Progenitor cell of endocrine pancreas (in vitro differentiated cells): ENCODE data around the gene NHLH2. TPM values are rescaled to one million over a fixed set of nuclear protein-coding genes. Genes with fewer than 3 reads are reported as not detected.

Source experiments
- DNase-seq: peaks from one replicate; pipeline ENCODE4 v3.0.0; 2021; ENCODE audit warnings: low spot score; ENCODE audit not compliant: unreplicated experiment
- H3K27ac Mint-ChIP-seq: 2 replicates; pipeline ENCODE4 v1.8.0; 2021; ENCODE audit warnings: mild to moderate bottlenecking, moderate library complexity, mixed read lengths
- H3K27me3 Mint-ChIP-seq: 2 replicates; pipeline ENCODE4 v1.8.0; 2021; ENCODE audit warnings: mixed read lengths
- H3K36me3 Mint-ChIP-seq: 2 replicates; pipeline ENCODE4 v1.8.0; 2022; ENCODE audit warnings: mixed read lengths; ENCODE audit not compliant: insufficient read depth
- H3K4me1 Mint-ChIP-seq: 2 replicates; pipeline ENCODE4 v1.8.0; 2021; ENCODE audit warnings: low read depth, mixed read lengths
- H3K4me3 Mint-ChIP-seq: 2 replicates; pipeline ENCODE4 v1.8.0; 2021; ENCODE audit warnings: low read depth, mild to moderate bottlenecking, moderate library complexity, mixed read lengths
- H3K9me3 Mint-ChIP-seq: 2 replicates; pipeline ENCODE4 v1.8.0; 2021; ENCODE audit warnings: low read depth, mixed read lengths
- total RNA-seq: library from RNA; stranded (reverse); gene quantifications from 2 replicates; pipeline ENCODE4 v1.2.1, GENCODE V29; 2021
- TF ChIP-seq, protein P1 (sequence below): fragments of 200-600 bp; sonication (generic); IDR thresholded peaks from one replicate; pipeline ENCODE4 v1.5.0; 2021; ENCODE audit warnings: antibody characterized with exemption, mild to moderate bottlenecking; ENCODE audit not compliant: unreplicated experiment

NHLH2 gene
- total RNA-seq, 1 donor from 2014 or later = 0.29 TPM

GRCh38 chr1:115807723-115808122 lies 33.2 kb downstream of the NHLH2 start:
- H3K9me3 Mint-ChIP-seq = no peaks in the 10 kb centered on the region
- peak; percentile 40 for DNase-seq

GRCh38 chr1:115805597-115805996 lies 35.3 kb downstream of the NHLH2 start:
- no peak for DNase-seq
- Mint-ChIP-seq H3K27me3 (no peaks in the 10 kb centered on the region), H3K36me3 (no peaks in the 10 kb centered on the region), H3K9me3 (no peaks in the 10 kb centered on the region), H3K27ac (no peak overlapping the region), H3K4me3 (no peak overlapping the region), H3K4me1 (peaks cover 4% of the 10 kb centered on the region)
- TF ChIP-seq, protein P1, sequence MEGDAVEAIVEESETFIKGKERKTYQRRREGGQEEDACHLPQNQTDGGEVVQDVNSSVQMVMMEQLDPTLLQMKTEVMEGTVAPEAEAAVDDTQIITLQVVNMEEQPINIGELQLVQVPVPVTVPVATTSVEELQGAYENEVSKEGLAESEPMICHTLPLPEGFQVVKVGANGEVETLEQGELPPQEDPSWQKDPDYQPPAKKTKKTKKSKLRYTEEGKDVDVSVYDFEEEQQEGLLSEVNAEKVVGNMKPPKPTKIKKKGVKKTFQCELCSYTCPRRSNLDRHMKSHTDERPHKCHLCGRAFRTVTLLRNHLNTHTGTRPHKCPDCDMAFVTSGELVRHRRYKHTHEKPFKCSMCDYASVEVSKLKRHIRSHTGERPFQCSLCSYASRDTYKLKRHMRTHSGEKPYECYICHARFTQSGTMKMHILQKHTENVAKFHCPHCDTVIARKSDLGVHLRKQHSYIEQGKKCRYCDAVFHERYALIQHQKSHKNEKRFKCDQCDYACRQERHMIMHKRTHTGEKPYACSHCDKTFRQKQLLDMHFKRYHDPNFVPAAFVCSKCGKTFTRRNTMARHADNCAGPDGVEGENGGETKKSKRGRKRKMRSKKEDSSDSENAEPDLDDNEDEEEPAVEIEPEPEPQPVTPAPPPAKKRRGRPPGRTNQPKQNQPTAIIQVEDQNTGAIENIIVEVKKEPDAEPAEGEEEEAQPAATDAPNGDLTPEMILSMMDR = no peak

More at GRCh38 chr1:115807723-115808122, 33.2 kb downstream of the NHLH2 start:
- no peak overlapping the region for H3K4me3 Mint-ChIP-seq
- H3K27ac Mint-ChIP-seq = no peak overlapping the region
- H3K27me3 Mint-ChIP-seq = no peaks in the 10 kb centered on the region
- TF ChIP-seq, protein P1 = peak; percentile 87
- no peaks in the 10 kb centered on the region for H3K36me3 Mint-ChIP-seq
- H3K4me1 Mint-ChIP-seq = peaks cover 16% of the 10 kb centered on the region

GRCh38 chr1:115802416-115802815 lies 38.5 kb downstream of the NHLH2 start:
- H3K4me3 Mint-ChIP-seq = no peak overlapping the region
- H3K4me1 Mint-ChIP-seq = no peaks in the 10 kb centered on the region
- TF ChIP-seq, protein P1 = no peak
- H3K27ac Mint-ChIP-seq = no peak overlapping the region
- no peaks in the 10 kb centered on the region for H3K36me3 Mint-ChIP-seq
- DNase-seq = no peak
- H3K27me3 Mint-ChIP-seq = no peaks in the 10 kb centered on the region
- H3K9me3 Mint-ChIP-seq = no peaks in the 10 kb centered on the region

GRCh38 chr1:115797486-115797885 lies 43.4 kb downstream of the NHLH2 start:
- no peak overlapping the region for H3K27ac Mint-ChIP-seq
- H3K9me3 Mint-ChIP-seq = no peaks in the 10 kb centered on the region
- no peak overlapping the region for H3K4me3 Mint-ChIP-seq
- no peak for DNase-seq
- TF ChIP-seq, protein P1 = no peak
- peaks cover 12% of the 10 kb centered on the region for H3K27me3 Mint-ChIP-seq
- no peaks in the 10 kb centered on the region for H3K36me3 Mint-ChIP-seq
- H3K4me1 Mint-ChIP-seq = peaks cover 4% of the 10 kb centered on the region

GRCh38 chr1:115796897-115797296 lies 44.0 kb downstream of the NHLH2 start:
- TF ChIP-seq, protein P1 = no peak
- Mint-ChIP-seq H3K4me3 (no peak overlapping the region), H3K9me3 (no peaks in the 10 kb centered on the region), H3K36me3 (no peaks in the 10 kb centered on the region), H3K4me1 (peaks cover 4% of the 10 kb centered on the region), H3K27me3 (peaks cover 12% of the 10 kb centered on the region), H3K27ac (no peak overlapping the region)
- no peak for DNase-seq
